GM18499 (cell line): ENCODE data around the gene ITGB3.
"Not testable (repeated sequence)": the region's sequence is repeated elsewhere in the genome, so short reads cannot be mapped to it uniquely, and the experiment has no call there.

Source experiments
- ATAC-seq: cut with Tn5 transposase; IDR thresholded peaks from one replicate; pipeline ENCODE4 v1.9.1; 2021; ENCODE audit warnings: moderate number of reproducible peaks; ENCODE audit not compliant: insufficient read depth, unreplicated experiment

Gene ITGB3

DNA sequence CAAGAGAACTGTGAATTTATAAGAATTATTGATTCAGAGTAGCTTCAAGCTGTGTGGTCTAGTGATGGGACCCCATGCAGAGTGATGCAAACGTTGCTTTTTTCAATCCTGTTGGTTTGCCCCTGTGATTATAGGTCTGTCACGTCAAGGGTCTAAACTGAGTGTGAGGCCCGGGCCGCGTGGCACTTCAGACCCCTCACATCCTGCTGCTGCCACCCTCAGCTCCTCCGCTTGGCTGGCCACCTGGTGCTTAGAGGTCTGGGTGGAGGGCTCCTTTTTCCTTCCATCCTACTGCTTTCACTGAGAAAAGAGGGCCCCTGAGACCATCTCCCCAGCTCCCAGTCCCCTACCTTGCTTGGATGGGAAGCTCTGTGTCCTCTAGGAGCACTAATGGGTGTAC lies 32.5 kb upstream of the ITGB3 start:
- no peak for ATAC-seq

DNA sequence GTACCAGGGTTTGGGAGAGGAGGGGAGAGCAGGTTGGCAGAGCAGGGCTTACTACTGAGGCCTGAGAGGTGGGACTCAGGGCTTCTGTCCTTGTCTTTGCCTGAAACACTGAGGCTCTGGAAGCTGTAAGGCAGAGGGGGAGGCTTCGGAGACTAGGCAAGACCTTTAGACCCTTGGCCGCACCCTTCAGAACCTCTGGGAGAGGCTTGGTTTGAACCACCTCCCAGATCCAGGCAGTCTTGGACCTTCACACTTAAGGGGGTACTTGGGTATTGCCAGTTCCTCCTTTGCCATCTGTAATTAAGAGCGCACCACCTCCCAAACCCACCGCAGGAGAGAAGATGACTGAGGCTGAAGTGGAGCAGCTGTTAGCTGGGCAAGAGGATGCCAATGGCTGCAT lies 31.6 kb upstream of the ITGB3 start:
- ATAC-seq = no peak

DNA sequence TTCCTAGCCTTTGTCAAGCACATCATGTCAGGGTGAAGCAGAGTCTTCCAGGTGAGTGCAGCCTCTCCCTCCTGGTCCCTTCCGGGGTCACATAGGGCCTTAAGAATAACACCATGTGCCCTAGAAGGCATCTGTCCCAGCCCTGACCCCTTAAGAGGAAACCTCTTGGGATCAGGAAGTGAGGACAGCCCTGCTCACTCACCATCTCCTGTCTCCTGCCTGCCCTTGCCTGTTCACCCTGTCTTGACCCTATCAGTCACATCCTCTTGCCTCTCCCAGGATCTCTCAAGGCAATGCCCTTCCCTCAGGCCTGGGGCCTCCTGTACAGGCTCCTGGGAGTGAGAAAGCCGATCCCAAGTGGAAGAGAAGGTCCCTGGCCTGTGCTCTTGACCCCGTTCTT lies 30.6 kb upstream of the ITGB3 start:
- no peak for ATAC-seq

DNA sequence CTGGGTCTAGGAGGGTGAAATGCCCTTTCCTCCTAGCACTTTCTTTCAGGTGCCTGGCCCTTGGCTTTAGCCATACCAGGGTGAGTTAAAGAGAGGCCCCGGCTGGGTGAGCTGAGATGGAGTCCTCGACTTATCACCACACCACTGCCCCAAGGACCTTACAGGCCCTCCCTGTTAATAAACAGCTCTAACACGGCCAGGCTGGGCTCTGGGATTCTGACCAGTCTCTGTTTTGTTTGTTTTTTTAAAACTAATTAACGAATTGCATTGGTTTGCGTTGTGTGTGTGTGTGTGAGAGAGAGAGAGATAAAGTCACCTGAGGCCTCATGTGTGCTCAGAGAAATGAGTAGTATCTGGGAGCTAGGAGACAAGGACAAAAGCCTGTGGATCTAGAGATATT lies 30.2 kb upstream of the ITGB3 start:
- no peak for ATAC-seq

DNA sequence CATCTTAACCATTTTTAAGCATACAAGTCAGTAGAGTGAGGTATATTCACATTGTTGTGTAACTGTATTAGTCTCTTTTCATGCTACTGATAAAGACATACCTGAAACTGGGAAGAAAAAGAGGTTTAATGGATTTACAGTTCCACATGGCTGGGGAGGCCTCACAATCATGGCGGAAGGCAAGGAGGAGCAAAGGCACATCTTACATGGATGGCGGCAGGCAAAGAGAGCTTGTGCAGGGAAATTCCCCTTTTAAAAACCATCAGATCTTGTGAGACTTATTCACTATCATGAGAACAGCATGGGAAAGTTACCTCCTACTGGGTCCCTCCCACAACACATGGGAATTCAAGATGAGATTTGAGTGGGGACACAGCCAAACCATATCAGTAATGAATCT lies 29.6 kb upstream of the ITGB3 start:
- not testable (repeated sequence) for ATAC-seq

DNA sequence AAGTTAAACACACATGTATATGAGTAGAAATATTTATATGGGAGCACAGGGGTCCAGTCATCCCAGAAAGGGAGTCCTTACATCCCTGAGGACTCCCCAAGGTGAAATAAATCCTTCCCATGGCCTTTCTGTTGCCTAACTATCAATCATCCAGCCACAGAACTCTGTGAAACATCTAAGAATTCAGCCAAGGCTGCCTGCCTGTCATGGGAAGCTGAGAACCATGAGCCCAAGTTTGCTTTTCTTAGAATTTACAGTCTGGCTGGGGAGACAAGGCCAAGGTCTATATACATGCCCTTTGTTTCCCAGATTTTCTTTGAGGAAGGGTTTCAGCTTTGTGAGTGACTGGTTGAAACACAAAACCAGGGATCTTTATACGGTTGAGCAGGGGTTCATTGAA lies 28.7 kb upstream of the ITGB3 start:
- no peak for ATAC-seq

DNA sequence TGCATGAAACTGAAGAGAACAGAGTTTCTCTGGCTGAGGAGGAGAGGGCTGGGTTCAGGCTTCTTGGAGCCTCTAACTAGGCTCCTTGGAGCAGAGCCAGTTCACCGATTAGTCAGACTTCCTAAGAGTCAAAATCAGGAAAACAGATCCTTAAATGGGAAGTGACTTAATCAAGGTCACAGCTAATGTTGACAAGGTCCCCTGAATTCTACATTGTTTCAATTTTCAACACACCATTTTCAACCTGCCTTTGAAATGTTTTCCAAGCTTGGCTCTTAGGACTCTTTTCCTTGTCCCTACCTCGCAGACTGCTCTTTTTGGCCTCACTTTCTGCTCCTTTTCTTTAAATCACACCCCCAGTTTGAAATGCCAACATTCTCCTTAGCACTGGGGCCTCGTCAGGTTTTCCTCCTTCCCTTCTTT lies 28.2 kb upstream of the ITGB3 start:
- ATAC-seq = no peak

DNA sequence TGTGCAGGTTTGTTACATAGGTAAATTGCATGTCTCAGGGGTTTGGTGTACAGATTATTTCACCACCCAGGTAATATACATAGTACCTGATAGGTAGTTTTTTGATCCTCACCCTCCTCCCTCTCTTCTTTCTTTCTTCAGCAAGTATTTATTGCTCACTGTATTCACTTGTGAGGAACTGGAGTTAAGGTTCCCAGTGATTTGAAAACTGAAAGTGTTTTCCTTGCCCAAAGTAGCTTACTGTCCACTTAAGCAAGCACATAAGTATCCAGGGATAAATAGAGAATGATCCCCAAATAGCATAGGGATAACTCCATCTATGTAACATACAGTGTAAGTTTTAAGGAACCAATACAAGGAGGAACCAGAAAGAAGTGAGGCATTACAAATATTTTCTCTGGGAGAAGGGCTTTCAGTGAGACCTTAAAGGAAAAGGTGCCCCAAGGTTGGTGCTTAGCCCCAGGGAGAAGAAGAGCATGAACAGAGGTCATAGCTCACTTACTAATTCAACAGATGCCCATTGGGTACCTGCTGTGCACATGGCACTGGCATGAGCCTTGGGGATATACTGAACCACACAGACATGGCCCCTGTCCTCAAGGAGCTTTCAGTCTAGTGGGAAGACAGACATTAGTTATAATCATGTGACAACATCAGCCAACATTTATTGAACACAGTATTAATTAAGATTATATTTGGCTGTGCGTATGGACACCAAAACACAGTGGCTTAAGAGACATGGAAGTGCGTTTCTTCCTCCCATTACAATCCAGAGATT lies 27.5 kb upstream of the ITGB3 start:
- ATAC-seq = no peak

DNA sequence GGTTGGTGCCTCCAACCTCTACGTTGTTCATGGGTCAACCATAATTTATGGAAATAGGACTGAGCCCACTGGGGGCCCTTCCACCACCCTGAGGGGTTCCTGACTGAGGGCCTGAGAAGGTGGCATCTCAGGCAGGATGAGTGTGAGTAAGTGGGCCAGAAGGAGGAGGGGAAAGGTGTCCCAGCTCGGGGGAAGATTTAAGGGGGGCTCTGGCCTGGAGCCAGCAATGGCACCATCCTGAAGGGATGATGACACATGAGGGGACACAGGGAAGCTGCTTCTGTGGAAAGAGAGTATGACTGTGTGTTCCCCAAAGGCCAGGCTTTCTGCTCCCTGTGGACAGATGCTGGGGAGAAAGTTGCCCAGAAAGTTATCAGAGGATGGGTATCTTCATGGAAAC lies 25.8 kb upstream of the ITGB3 start:
- no peak for ATAC-seq

DNA sequence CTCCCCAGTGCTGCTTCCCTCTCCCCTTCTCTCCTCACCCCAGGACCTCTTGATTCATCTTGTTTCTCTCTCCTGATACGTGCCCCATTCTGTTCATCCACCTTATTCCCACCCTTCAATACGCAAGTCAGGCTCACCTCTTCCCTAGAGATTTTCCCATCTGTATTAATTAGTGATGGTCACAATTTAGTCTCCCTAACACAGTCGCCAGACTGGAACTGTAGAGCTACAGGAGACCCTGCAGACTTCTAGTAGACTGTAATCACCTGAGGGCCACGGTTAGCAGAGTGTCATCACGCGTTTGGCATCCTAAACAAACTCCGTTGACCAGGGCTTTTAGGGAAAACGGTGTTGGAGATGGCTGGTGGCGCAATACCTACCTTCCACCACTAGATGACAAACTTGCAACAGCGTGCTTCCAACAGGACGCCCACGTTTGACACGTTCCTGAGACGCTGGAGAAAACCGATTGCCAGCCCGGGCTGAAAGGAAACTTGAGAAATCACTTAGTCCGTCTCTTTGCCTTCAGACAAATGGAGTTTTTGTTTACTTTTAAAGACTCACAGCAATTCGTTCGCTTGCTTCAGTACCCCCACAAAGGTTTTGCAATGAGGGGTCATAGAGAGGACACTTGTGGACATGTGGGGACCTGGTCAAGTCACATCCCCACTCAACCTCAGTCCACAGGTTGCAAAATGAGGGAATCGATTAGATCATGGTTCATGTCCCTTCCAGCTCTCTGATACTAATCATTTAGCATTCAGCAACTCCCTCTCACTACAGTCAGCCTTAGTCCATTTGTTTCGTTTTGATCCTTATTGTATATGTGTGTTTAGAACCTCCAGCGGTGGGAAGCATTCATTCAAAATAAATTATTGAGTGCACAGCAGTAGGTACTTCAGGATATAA lies 23.8 kb upstream of the ITGB3 start:
- ATAC-seq = no peak

DNA sequence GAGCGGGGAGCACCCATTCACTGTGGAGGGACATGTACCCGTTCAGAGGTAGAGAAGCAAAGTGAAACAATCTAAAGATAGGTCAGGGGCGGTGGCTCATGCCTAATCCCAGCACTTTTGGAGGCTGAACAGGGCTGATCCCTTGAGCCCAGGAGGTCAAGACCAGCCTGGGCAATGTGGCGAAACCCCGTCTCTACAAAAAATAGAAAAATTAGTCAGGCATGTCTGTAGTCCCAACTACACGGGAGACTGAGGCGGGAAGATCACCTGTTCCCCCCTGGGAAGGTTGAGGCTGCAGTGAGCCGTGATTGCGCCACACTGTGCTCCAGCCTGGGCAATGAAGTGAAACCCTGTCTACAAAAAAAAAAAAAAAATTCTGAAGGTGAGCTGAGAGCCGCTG lies 22.8 kb upstream of the ITGB3 start:
- ATAC-seq = no peak

DNA sequence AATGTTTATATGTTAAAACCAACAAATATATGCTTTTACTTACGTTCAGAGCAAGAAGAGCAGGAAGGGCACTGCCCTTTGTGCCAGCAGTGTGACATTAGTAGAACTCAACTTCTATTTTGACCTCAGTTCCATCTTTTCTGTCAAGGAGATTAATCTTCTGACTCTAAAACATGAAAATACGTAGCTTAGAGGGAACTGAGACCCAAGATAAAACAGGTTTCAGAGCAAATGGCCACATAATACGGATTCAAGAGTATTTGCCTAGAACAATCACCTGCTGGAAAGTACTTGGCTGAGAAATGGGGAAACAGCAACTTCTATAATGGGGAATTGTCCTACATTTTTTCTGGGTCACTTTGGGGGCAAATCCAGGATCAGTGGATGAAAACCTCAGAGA lies 22.3 kb upstream of the ITGB3 start:
- ATAC-seq = no peak

DNA sequence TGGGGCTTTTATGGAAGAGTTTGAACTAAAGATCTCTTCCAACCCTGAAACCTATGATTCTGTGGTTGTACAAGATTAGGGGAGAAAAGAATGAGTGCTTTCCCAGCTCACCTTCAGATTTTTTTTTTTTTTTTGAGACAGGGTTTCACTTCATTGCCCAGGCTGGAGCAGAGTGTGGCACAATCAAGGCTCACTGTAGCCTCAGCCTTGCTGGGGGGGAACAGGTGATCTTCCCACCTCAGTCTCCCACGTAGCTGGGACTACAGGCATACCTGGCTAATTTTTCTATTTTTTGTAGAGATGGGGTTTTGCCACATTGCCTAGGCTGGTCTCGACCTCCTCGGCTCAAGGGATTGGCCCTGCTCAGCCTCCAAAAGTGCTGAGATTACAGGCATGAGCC lies 21.8 kb upstream of the ITGB3 start:
- ATAC-seq = no peak

DNA sequence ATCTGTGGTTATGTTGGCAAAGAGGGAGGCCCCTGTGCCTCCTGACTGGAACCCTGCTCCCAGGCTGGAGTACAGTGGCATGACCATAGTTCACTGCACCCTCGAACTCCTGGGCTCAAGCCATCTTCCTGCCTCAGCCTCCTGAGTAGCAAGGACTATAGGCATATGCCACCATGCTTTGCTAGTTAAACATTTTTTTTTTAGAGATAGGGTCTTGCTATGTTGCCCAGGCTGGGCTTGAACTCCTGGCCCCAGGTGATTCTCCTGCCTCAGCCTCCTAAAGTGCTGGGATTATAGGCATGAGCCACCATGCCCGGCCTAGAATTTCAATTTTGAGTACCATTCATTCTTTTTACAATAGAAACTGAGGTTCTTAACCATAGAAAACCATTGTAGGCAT lies 21.2 kb upstream of the ITGB3 start:
- no peak for ATAC-seq

DNA sequence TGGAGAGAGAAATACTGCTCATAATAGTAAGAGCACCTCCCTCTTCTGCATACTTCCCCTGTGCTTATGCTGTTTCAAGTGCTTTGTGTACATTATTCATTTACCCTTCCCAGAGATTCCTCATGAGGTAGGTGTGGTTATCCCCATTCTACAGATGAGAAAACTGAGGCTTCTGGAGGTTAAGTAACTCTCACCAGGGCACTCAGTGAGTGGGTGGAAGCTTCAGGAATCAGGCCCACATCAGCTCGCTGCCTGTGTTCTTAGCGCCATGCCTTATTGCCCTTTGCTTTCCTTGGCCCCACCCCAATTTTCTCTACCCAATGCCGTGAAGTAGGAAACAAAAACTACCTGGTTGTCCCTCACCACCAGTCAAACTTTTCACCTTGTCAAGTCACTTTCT lies 18.1 kb upstream of the ITGB3 start:
- no peak for ATAC-seq

DNA sequence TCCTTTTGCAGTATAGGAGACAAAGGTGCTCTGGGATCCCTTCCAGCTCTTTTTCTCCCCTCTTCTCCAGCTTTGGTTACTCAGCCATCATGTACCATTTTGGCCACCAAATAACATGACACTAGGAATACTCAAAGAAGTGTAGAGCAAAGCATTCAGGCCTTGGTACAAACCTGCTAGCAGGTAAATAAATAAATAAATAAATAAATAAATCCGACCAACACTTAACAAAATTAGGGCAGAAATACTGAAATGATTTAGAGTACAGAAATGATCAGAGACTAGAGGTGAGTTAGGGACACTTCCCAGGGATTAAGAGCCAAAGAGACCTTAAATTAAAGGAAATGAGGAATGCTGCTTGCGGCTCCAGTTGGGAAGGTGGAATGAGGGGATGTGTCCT lies 17.7 kb upstream of the ITGB3 start:
- ATAC-seq = no peak

DNA sequence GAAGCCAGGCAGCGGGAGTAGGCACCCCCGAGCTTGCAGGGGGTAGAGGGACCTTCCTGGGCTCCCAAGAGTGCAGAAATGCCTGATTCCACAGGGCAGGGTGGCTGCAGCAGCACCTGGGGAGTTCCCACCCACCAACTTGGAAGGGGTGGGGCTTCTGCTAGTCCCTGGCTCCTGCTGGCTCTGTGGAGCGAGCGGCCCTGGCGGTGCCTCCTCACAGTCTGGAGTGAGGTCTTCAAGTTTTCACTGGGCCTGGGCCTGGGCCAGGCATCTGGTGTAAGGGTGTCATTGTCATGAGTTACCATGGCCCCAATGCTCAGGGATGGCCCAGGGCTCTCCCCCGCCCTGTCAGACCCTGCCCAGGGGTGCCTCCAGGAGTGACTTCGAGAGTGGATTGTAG lies 15.8 kb upstream of the ITGB3 start:
- ATAC-seq = no peak

DNA sequence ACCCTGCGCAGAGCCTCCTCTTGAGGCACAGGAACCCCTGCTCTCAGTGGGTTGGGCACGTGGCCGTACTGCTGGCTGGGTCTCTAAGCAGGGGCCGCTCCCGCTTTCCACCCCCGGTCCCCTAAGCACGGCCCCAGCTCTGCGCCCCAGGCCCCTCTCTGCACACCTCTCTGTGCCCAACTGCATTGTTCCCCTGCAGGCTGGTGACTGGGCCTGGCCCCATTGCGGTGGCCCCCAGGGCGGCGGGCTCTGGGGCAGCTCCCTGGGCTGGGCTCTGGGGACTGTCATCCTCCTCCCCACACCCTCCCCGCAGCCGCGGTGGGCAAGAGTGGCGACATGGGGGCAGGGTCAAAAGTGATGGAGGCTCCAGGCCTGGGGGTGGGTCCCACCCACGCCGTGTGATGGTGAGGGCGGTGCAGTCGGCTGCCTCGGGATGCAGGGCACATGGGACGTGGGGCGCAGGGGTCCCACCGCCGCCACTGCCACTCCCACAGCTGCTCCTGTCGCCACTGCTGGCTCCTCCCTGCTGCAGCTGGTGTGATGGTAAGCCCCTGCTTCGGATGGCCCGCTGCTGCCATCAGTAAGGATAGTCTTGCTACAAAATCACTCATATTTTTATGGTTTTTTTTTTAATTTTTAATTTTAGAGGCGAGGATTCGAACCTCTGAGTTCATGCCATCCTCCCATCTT lies 15.2 kb upstream of the ITGB3 start:
- no peak for ATAC-seq

DNA sequence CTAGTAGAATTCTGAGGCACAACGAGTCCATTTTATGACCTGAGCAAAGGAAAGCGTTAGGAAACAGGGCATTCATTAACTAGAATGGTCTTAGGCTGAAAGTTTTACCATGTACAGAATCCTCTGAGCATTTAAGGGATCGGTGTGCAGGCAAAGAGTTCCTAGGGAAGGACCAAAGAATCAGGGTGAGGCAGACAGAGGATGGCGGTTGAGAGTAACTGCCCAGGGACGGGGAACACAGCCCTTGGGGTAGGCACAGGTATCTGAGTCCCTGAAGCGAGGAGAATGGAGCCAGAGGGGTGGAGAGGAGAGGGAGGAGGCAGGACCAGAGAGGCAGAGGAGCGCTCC lies 14.0 kb upstream of the ITGB3 start:
- no peak for ATAC-seq

DNA sequence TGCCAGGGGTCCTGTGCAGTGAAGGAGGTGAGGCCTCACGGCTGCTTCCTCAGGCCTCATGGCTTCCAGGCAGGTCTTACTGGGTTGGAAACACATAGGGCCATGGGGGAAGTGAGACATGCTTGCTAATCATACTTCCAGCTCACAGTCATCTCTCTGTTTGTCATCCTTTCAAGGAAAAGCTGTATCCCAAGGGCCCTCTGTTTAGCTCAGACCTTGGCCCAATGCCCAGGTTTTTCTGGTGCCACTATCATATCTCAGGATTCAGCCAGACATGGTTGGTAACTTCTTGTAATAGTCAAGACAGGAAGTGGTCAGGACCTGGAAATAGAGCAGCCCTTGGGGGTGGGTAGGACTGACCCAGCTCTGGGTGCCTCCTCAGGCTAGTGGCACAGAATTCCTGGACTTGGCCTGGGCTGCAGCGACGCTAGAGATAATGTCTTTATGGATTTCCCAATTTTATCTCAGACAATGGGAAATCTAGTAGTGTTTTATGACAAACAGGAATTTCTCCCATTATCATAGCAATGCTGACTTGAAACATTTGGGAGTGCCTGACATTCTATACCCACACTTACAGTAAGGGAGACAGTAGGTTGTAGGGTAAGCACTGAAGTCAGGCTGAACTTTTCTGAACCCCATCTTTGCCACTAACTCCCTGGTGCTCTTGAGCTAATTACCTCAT lies 13.5 kb upstream of the ITGB3 start:
- no peak for ATAC-seq

DNA sequence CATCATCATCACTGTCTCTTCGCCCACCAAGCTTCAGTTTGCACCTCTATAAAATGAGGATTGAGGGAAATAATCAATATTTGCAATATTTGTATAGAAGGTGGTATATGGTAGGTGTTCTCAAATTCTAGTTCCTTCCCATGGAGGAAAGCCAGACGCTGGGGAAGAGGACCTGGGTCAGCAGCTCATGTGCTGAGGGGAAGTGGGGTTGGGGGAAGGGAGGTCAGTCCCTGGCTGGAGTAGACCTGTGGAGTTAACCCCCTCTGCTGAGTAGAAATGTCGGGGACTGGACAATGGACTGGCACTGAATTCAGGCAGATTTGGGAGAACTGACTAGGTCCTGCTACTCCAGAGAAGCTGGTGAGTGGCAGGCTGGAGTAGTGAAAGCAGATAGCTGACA lies 12.8 kb upstream of the ITGB3 start:
- ATAC-seq = no peak
